IMR-90 (cell line): ENCODE results near the gene RAB1B. TPM values are rescaled to one million over a fixed set of nuclear protein-coding genes. Genes with fewer than 3 reads are reported as not detected.

Source experiments
- CTCF ChIP-seq: conservative IDR thresholded peaks from 2 replicates; pipeline ENCODE4 v1.5.1; 2012; ENCODE audit warnings: mild to moderate bottlenecking, low read depth, low read length, improper control_type of control experiment
- MAFK ChIP-seq: IDR thresholded peaks from 2 replicates; pipeline ENCODE4 v1.6.1; 2012; ENCODE audit warnings: low read depth, low read length, improper control_type of control experiment
- POLR2A ChIP-seq: IDR thresholded peaks from 2 replicates; pipeline ENCODE4 v1.6.1; 2012; ENCODE audit warnings: mild to moderate bottlenecking, low read depth, low read length
- polyA plus RNA-seq, 3 experiments: library from polyadenylated mRNA; depleted of rRNA; stranded (reverse); fragments of >200 nt; gene quantifications; 2 replicates each; pipeline ENCODE4 v1.2.3, GENCODE V29; 2012; ENCODE audit warnings: low replicate concordance in 1 of 3
- total RNA-seq: library from RNA; depleted of rRNA; stranded (reverse); fragments of >200 nt; gene quantifications from 2 replicates; pipeline ENCODE4 v1.2.3, GENCODE V29; 2012

RAB1B gene
- total and polyA plus RNA-seq, 2 of the 4 experiments (the other 2 are of a cell fraction): 83.7 to 248 TPM

- TF ChIP-seq CTCF: 0 out of 2 replicates have a peak, but pooled peaks have one; percentile 18
- no peak for TF ChIP-seq MAFK
- TF ChIP-seq POLR2A: 0 out of 2 replicates have a peak, but pooled peaks have one; percentile 15
Observed at GRCh38 chr11:66267379-66268243, 828 bp upstream of the RAB1B start (continued).
